Parathyroid adenoma (tissue), 2 donors: ENCODE results near the gene FARS2.

Experiments used
- H2AFZ ChIP-seq: fragments of 300-600 bp; sonication (generic); one replicate; pipeline ENCODE4 v1.7.0; 2017; ENCODE audit warnings: antibody characterized with exemption, mild to moderate bottlenecking
- H3K27ac ChIP-seq: fragments of 300-600 bp; sonication (generic); one replicate; pipeline ENCODE4 v1.7.0; 2017
- H3K27me3 ChIP-seq: fragments of 300-600 bp; sonication (generic); one replicate; pipeline ENCODE4 v1.7.0; 2017; ENCODE audit warnings: low read length; ENCODE audit not compliant: control insufficient read depth, insufficient read depth
- H3K36me3 ChIP-seq: fragments of 300-600 bp; sonication (generic); one replicate; pipeline ENCODE4 v1.7.0; 2017; ENCODE audit warnings: low read length; ENCODE audit not compliant: control insufficient read depth, insufficient read depth
- H3K4me1 ChIP-seq: fragments of 300-600 bp; sonication (generic); one replicate; pipeline ENCODE4 v1.7.0; 2017; ENCODE audit warnings: control low read depth
- H3K4me2 ChIP-seq: fragments of 300-600 bp; sonication (generic); one replicate; pipeline ENCODE4 v1.7.0; 2017; ENCODE audit warnings: low read length
- H3K4me3 ChIP-seq: fragments of 300-600 bp; sonication (generic); one replicate; pipeline ENCODE4 v1.7.0; 2017; ENCODE audit warnings: low read depth, low read length
- H3K79me2 ChIP-seq: fragments of 300-600 bp; sonication (generic); one replicate; pipeline ENCODE4 v1.7.0; 2017; ENCODE audit warnings: control low read depth
- H3K9ac ChIP-seq: fragments of 300-600 bp; sonication (generic); one replicate; pipeline ENCODE4 v1.7.0; 2017; ENCODE audit warnings: mild to moderate bottlenecking
- H3K9me3 ChIP-seq: fragments of 300-600 bp; sonication (generic); one replicate; pipeline ENCODE4 v1.7.0; 2017; ENCODE audit warnings: low read length; ENCODE audit not compliant: control insufficient read depth
- CTCF ChIP-seq: fragments of 300-600 bp; sonication (generic); IDR thresholded peaks from one replicate; pipeline ENCODE4 v1.7.0; 2017; ENCODE audit warnings: antibody characterized with exemption, mild to moderate bottlenecking
- donor health status: primary hyperparathyroidism.

Gene FARS2

GRCh38 chr6:5398530-5398929 is 137.2 kb downstream of the FARS2 start:
- Histone ChIP-seq H3K4me2 (no peak overlapping the region), H3K79me2 (no peaks in the 10 kb centered on the region), H2AFZ (no peak overlapping the region), H3K4me1 (no peaks in the 10 kb centered on the region), H3K4me3 (no peak overlapping the region), H3K36me3 (no peaks in the 10 kb centered on the region), H3K27ac (no peak overlapping the region), H3K27me3 (no peaks in the 10 kb centered on the region), H3K9ac (no peak overlapping the region), H3K9me3 (no peaks in the 10 kb centered on the region)
- TF ChIP-seq CTCF = peak; percentile 30

GRCh38 chr6:5399391-5399790 is 138.1 kb downstream of the FARS2 start:
- Histone ChIP-seq H3K9ac (no peak overlapping the region), H3K4me2 (no peak overlapping the region), H2AFZ (no peak overlapping the region), H3K4me1 (no peaks in the 10 kb centered on the region), H3K9me3 (no peaks in the 10 kb centered on the region), H3K27ac (no peak overlapping the region), H3K79me2 (no peaks in the 10 kb centered on the region), H3K36me3 (no peaks in the 10 kb centered on the region), H3K4me3 (no peak overlapping the region), H3K27me3 (no peaks in the 10 kb centered on the region)
- TF ChIP-seq CTCF = no peak

- H2AFZ ChIP-seq = no peak overlapping the region
Observed at GRCh38 chr6:5401845-5402738, 140.8 kb downstream of the FARS2 start.

GRCh38 chr6:5403076-5403475 is 141.8 kb downstream of the FARS2 start:
- no peak overlapping the region for H3K4me2 ChIP-seq
- H3K36me3 ChIP-seq = no peaks in the 10 kb centered on the region
- no peak overlapping the region for H3K9ac ChIP-seq
- H3K9me3 ChIP-seq = no peaks in the 10 kb centered on the region
- no peak overlapping the region for H3K4me3 ChIP-seq
- H3K27me3 ChIP-seq = no peaks in the 10 kb centered on the region
- H3K27ac ChIP-seq = no peak overlapping the region
- no peak overlapping the region for H2AFZ ChIP-seq
- H3K79me2 ChIP-seq = no peaks in the 10 kb centered on the region
- TF ChIP-seq CTCF = no peak
- H3K4me1 ChIP-seq = no peaks in the 10 kb centered on the region

More at GRCh38 chr6:5401845-5402738, 140.8 kb downstream of the FARS2 start:
- no peak overlapping the region for H3K4me3 ChIP-seq
- H3K79me2 ChIP-seq = no peaks in the 10 kb centered on the region
- no peak overlapping the region for H3K4me2 ChIP-seq
- no peaks in the 10 kb centered on the region for H3K4me1 ChIP-seq
- no peaks in the 10 kb centered on the region for H3K36me3 ChIP-seq
- no peaks in the 10 kb centered on the region for H3K27me3 ChIP-seq
- no peak overlapping the region for H3K9ac ChIP-seq
- TF ChIP-seq CTCF = peak; percentile 47
- H3K9me3 ChIP-seq = no peaks in the 10 kb centered on the region
- H3K27ac ChIP-seq = no peak overlapping the region

GRCh38 chr6:5403609-5404008 is 142.3 kb downstream of the FARS2 start:
- TF ChIP-seq CTCF = no peak
- Histone ChIP-seq H3K4me2 (no peak overlapping the region), H3K27me3 (no peaks in the 10 kb centered on the region), H3K36me3 (no peaks in the 10 kb centered on the region), H3K79me2 (no peaks in the 10 kb centered on the region), H3K4me3 (no peak overlapping the region), H3K9me3 (no peaks in the 10 kb centered on the region), H3K27ac (no peak overlapping the region), H2AFZ (no peak overlapping the region), H3K9ac (no peak overlapping the region), H3K4me1 (no peaks in the 10 kb centered on the region)
